HCT116 (cell line): Measurements from ENCODE around the gene TDRD3. TPM values are rescaled to one million over a fixed set of nuclear protein-coding genes. Genes with fewer than 3 reads are reported as not detected.

Experiments used
- ATAC-seq: fragments of 200-7000 bp; cut with Tn5 transposase; 2 replicates; pipeline ENCODE4 v1.9.1; 2020; ENCODE audit warnings: mild to moderate bottlenecking, moderate library complexity
- BruUV-seq: library from RNA; stranded (reverse); fragments of 400-500 nt; replicated peaks from 2 replicates; lab custom pipeline; 2021; lab: Mats Ljungman, UMichigan
- CTCF ChIA-PET: fragments of 300-600 bp; sonication (Branson Sonifier 250); formaldehyde crosslinking; loops from one replicate; lab custom pipeline; 2021; ENCODE audit warnings: antibody characterized with exemption; lab: Charles Lee
- POLR2A ChIA-PET: fragments of 300-600, 350-600 bp; sonication (Branson Sonifier 250); formaldehyde crosslinking; loops from one replicate; lab custom pipeline; 2021; ENCODE audit warnings: antibody characterized with exemption; lab: Charles Lee
- RAD21 ChIA-PET, 2 experiments: fragments of 300-600 bp; sonication (Branson Sonifier 250); formaldehyde crosslinking; loops; one replicate each; lab custom pipeline; 2023; ENCODE audit warnings: low total read pairs in 2 of 2; ENCODE audit not compliant: uncharacterized antibody in 2 of 2, unreplicated experiment in 2 of 2, low non-redundant PET in 1 of 2; lab: Charles Lee
- DNase-seq: peaks from one replicate; pipeline ENCODE4 v3.0.0-alpha.2; 2010; ENCODE audit warnings: low read depth, low spot score
- H2AFZ ChIP-seq: fragments of 200-600 bp; shearing (Covaris generic), sonication (generic); 2 replicates; pipeline ENCODE4 v1.6.1; 2017; ENCODE audit warnings: low read depth, mixed run types, mixed read lengths, antibody characterized with exemption, low read length; ENCODE audit not compliant: poor library complexity, severe bottlenecking
- H3K27ac ChIP-seq: 2 replicates; pipeline ENCODE4 v1.5.1; 2012; ENCODE audit warnings: low read depth, low read length
- H3K27me3 ChIP-seq: fragments of 200-600 bp; sonication (generic); 2 replicates; pipeline ENCODE4 v1.6.1; 2016; ENCODE audit warnings: mixed run types, low read length, mixed read lengths; ENCODE audit not compliant: insufficient read depth
- H3K36me3 ChIP-seq, 2 experiments: fragments of 200-500 bp in 1 of 2; fragments of 200-600 bp in 1 of 2; sonication (Bioruptor generic) in 1 of 2; sonication (generic) in 1 of 2; 2 replicates each; pipeline versions ENCODE4 v1.5.1 to v1.6.1; 2014 to 2016; ENCODE audit warnings: low read length in 2 of 2, inconsistent platforms in 1 of 2, mixed read lengths in 1 of 2, mixed run types in 1 of 2; ENCODE audit not compliant: insufficient read depth in 2 of 2, control insufficient read depth in 1 of 2
- H3K4me1 ChIP-seq, 2 experiments: fragments of 200-600 bp in 1 of 2; sonication (generic) in 1 of 2; 2 replicates each; pipeline versions ENCODE4 v1.5.1 to v1.6.1; 2012 to 2017; ENCODE audit warnings: low read length in 2 of 2, inconsistent platforms in 1 of 2, mild to moderate bottlenecking in 1 of 2, mixed read lengths in 1 of 2, mixed run types in 1 of 2, moderate library complexity in 1 of 2; ENCODE audit not compliant: insufficient read depth in 2 of 2, control insufficient read depth in 1 of 2
- H3K4me2 ChIP-seq: fragments of 200-600 bp; sonication (generic); 2 replicates; pipeline ENCODE4 v1.6.1; 2017; ENCODE audit warnings: mixed run types, low read length, mixed read lengths
- H3K4me3 ChIP-seq, 2 experiments: fragments of 200-600 bp in 1 of 2; sonication (generic) in 1 of 2; replicated peaks in 1 of 2; 2 replicates each; pipeline ENCODE4 v1.5.1; 2011 to 2016; ENCODE audit warnings: low read length in 2 of 2, control low read depth in 1 of 2, low read depth in 1 of 2, mild to moderate bottlenecking in 1 of 2, mixed read lengths in 1 of 2, mixed run types in 1 of 2
- H3K79me2 ChIP-seq: fragments of 200-600 bp; sonication (generic); 2 replicates; pipeline ENCODE4 v1.6.1; 2017; ENCODE audit warnings: mild to moderate bottlenecking, mixed run types, low read length, moderate library complexity, mixed read lengths; ENCODE audit not compliant: insufficient read depth
- H3K9ac ChIP-seq: fragments of 200-600 bp; sonication (generic); 2 replicates; pipeline ENCODE4 v1.6.1; 2016; ENCODE audit warnings: low read length, mixed read lengths
- H3K9me2 ChIP-seq: fragments of 200-600 bp; sonication (generic), shearing (Covaris generic); 2 replicates; pipeline ENCODE4 v1.6.1; 2017; ENCODE audit warnings: mixed run types, mild to moderate bottlenecking, moderate library complexity; ENCODE audit not compliant: insufficient read depth
- H3K9me3 ChIP-seq, 2 experiments: fragments of 200-500 bp in 1 of 2; fragments of 200-600 bp in 1 of 2; sonication (Bioruptor generic) in 1 of 2; sonication (generic) in 1 of 2; 2 replicates each; pipeline ENCODE4 v1.6.1; 2014 to 2017; ENCODE audit warnings: low read length in 2 of 2, mixed read lengths in 2 of 2, inconsistent platforms in 1 of 2, low read depth in 1 of 2, mild to moderate bottlenecking in 1 of 2, mixed run types in 1 of 2, moderate library complexity in 1 of 2; ENCODE audit not compliant: control insufficient read depth in 1 of 2, insufficient read depth in 1 of 2
- H4K20me1 ChIP-seq: fragments of 200-600 bp; sonication (generic), shearing (Covaris generic); 2 replicates; pipeline ENCODE4 v1.6.1; 2017; ENCODE audit warnings: mixed run types, mild to moderate bottlenecking, moderate library complexity; ENCODE audit not compliant: insufficient read depth
- CBX3 ChIP-seq: IDR thresholded peaks from 2 replicates; pipeline ENCODE4 v1.6.1; 2012; ENCODE audit warnings: low read depth
- CEBPB ChIP-seq: IDR thresholded peaks from 2 replicates; pipeline ENCODE4 v1.6.1; 2012; ENCODE audit warnings: low read depth
- EGR1 ChIP-seq: IDR thresholded peaks from 2 replicates; pipeline ENCODE4 v1.6.1; 2012; ENCODE audit warnings: low read depth
- ELF1 ChIP-seq: IDR thresholded peaks from 2 replicates; pipeline ENCODE4 v1.6.1; 2012; ENCODE audit warnings: low read depth, borderline replicate concordance
- EZH2 ChIP-seq: fragments of 200-600 bp; sonication (generic); IDR thresholded peaks from 2 replicates; pipeline ENCODE4 v1.6.1; 2017; ENCODE audit warnings: antibody characterized with exemption, mixed run types
- EZH2phosphoT487 ChIP-seq: fragments of 200-600 bp; IDR thresholded peaks from 2 replicates; pipeline ENCODE4 v1.6.1; 2018; ENCODE audit warnings: antibody characterized with exemption, borderline replicate concordance
- RAD21 ChIP-seq: IDR thresholded peaks from 2 replicates; pipeline ENCODE4 v1.6.1; 2012; ENCODE audit warnings: low read depth, mild to moderate bottlenecking
- SIN3A ChIP-seq: IDR thresholded peaks from 2 replicates; pipeline ENCODE4 v1.6.1; 2012; ENCODE audit warnings: low read depth
- SP1 ChIP-seq: IDR thresholded peaks from 2 replicates; pipeline ENCODE4 v1.6.1; 2012; ENCODE audit warnings: low read depth
- SRF ChIP-seq: IDR thresholded peaks from 2 replicates; pipeline ENCODE4 v1.6.1; 2012; ENCODE audit warnings: low read depth
- TCF7L2 ChIP-seq: IDR thresholded peaks from 2 replicates; pipeline ENCODE4 v1.7.0; 2011; ENCODE audit warnings: borderline replicate concordance, inconsistent platforms; ENCODE audit not compliant: insufficient read depth, insufficient read length; ENCODE audit errors: extremely low read depth
- ZFX ChIP-seq: fragments of 450-650 bp; IDR thresholded peaks from 2 replicates; pipeline ENCODE4 v1.6.1; 2017
- intact Hi-C: fragments of 100-400 bp; cut with micrococcal nuclease; formaldehyde crosslinking; loops from 2 replicates; pipeline ENCODE4 v1.10.0; 2022
- total RNA-seq: library from RNA; stranded (reverse); gene quantifications from one replicate; pipeline ENCODE4 v1.2.1, GENCODE V29; 2021; ENCODE audit not compliant: unreplicated experiment
- TF ChIP-seq, protein P1 (sequence below): IDR thresholded peaks from 2 replicates; pipeline ENCODE4 v1.6.1; 2011; ENCODE audit warnings: mild to moderate bottlenecking, low read length, moderate library complexity; ENCODE audit not compliant: insufficient replicate concordance; ENCODE audit errors: extremely low read depth
- TF ChIP-seq, protein P2 (sequence below): IDR thresholded peaks from 2 replicates; pipeline ENCODE4 v1.6.1; 2012; ENCODE audit warnings: low read depth

Gene TDRD3
- total RNA-seq, 1 experiment from 2014 or later: 16.9 TPM

DNA sequence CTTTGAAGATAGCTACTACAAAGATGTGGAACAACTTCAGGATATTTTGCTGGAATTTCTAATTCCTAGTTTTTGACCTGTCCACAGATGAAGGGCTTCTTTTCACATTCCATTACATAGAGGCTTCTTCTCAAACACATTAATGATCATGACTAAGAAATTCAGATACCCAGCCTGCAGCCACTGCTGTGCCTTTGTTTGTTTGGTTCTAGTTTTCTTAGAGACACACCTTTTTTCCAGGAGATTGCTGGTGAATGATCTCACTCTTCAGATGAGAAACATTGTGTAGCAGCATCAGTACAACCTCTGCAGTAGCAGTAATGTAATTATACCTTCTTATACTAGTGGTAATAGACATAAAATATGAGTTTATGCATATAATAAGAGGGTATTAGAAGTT, 5.0 kb downstream of the TDRD3 start:
- no peaks in the 10 kb centered on the region for H4K20me1 ChIP-seq
- ChIA-PET POLR2A (no interaction called here), RAD21 (no interaction called here), CTCF (no interaction called here)
- DNase-seq (no peak), ATAC-seq (no peak)
- BruUV-seq: no TSS peak
- no peak overlapping the region for H3K4me2 ChIP-seq
- H3K27me3 ChIP-seq: no peaks in the 10 kb centered on the region
- intact Hi-C loops: no loop called here
- no peaks in the 10 kb centered on the region for H3K9me3 ChIP-seq
- H3K9ac ChIP-seq: no peak overlapping the region
- no peak overlapping the region for H3K4me3 ChIP-seq
- no peak overlapping the region for H3K27ac ChIP-seq
- peaks cover 75% of the 10 kb centered on the region for H3K79me2 ChIP-seq
- no peaks in the 10 kb centered on the region for H3K36me3 ChIP-seq
- peaks cover 7 to 19% of the 10 kb centered on the region in 2 experiments for H3K4me1 ChIP-seq
- H3K9me2 ChIP-seq: no peaks in the 10 kb centered on the region
- H2AFZ ChIP-seq: no peak overlapping the region
- TF ChIP-seq CEBPB (no peak), CBX3 (no peak), TCF7L2 (no peak), EGR1 (no peak), RAD21 (no peak), SP1 (no peak), SRF (no peak), EZH2 (no peak), EZH2phosphoT487 (no peak), SIN3A (no peak), ELF1 (no peak), ZFX (no peak)
- TF ChIP-seq, protein P1, sequence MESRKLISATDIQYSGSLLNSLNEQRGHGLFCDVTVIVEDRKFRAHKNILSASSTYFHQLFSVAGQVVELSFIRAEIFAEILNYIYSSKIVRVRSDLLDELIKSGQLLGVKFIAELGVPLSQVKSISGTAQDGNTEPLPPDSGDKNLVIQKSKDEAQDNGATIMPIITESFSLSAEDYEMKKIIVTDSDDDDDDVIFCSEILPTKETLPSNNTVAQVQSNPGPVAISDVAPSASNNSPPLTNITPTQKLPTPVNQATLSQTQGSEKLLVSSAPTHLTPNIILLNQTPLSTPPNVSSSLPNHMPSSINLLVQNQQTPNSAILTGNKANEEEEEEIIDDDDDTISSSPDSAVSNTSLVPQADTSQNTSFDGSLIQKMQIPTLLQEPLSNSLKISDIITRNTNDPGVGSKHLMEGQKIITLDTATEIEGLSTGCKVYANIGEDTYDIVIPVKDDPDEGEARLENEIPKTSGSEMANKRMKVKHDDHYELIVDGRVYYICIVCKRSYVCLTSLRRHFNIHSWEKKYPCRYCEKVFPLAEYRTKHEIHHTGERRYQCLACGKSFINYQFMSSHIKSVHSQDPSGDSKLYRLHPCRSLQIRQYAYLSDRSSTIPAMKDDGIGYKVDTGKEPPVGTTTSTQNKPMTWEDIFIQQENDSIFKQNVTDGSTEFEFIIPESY: no peak
- TF ChIP-seq, protein P2, sequence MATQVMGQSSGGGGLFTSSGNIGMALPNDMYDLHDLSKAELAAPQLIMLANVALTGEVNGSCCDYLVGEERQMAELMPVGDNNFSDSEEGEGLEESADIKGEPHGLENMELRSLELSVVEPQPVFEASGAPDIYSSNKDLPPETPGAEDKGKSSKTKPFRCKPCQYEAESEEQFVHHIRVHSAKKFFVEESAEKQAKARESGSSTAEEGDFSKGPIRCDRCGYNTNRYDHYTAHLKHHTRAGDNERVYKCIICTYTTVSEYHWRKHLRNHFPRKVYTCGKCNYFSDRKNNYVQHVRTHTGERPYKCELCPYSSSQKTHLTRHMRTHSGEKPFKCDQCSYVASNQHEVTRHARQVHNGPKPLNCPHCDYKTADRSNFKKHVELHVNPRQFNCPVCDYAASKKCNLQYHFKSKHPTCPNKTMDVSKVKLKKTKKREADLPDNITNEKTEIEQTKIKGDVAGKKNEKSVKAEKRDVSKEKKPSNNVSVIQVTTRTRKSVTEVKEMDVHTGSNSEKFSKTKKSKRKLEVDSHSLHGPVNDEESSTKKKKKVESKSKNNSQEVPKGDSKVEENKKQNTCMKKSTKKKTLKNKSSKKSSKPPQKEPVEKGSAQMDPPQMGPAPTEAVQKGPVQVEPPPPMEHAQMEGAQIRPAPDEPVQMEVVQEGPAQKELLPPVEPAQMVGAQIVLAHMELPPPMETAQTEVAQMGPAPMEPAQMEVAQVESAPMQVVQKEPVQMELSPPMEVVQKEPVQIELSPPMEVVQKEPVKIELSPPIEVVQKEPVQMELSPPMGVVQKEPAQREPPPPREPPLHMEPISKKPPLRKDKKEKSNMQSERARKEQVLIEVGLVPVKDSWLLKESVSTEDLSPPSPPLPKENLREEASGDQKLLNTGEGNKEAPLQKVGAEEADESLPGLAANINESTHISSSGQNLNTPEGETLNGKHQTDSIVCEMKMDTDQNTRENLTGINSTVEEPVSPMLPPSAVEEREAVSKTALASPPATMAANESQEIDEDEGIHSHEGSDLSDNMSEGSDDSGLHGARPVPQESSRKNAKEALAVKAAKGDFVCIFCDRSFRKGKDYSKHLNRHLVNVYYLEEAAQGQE: no peak
